BLaER1 (cell line): ENCODE results near the gene MPV17L2.

Experiments used
- H3K27ac ChIP-seq: shearing (Covaris generic); formaldehyde crosslinking; 2 replicates; pipeline ENCODE4 v1.8.1; 2022
- H3K27me3 ChIP-seq: shearing (Covaris generic); formaldehyde crosslinking; 2 replicates; pipeline ENCODE4 v1.8.1; 2022
- H3K36me3 ChIP-seq: shearing (Covaris generic); formaldehyde crosslinking; 2 replicates; pipeline ENCODE4 v1.8.1; 2022
- H3K4me1 ChIP-seq: shearing (Covaris generic); formaldehyde crosslinking; 2 replicates; pipeline ENCODE4 v1.8.1; 2022
- H3K4me2 ChIP-seq: shearing (Covaris generic); formaldehyde crosslinking; 2 replicates; pipeline ENCODE4 v1.8.1; 2022
- H3K4me3 ChIP-seq: shearing (Covaris generic); formaldehyde crosslinking; 2 replicates; pipeline ENCODE4 v1.8.1; 2022
- H3K9ac ChIP-seq: shearing (Covaris generic); formaldehyde crosslinking; 2 replicates; pipeline ENCODE4 v1.8.1; 2022
- H3K9me3 ChIP-seq: shearing (Covaris generic); formaldehyde crosslinking; 2 replicates; pipeline ENCODE4 v1.8.1; 2022
- H4K20me1 ChIP-seq: shearing (Covaris generic); formaldehyde crosslinking; 2 replicates; pipeline ENCODE4 v1.8.1; 2022
- Cebpa-rat ChIP-seq: shearing (Covaris generic); IDR thresholded peaks from 2 replicates; pipeline ENCODE4 v1.8.1; 2022

Gene MPV17L2

DNA sequence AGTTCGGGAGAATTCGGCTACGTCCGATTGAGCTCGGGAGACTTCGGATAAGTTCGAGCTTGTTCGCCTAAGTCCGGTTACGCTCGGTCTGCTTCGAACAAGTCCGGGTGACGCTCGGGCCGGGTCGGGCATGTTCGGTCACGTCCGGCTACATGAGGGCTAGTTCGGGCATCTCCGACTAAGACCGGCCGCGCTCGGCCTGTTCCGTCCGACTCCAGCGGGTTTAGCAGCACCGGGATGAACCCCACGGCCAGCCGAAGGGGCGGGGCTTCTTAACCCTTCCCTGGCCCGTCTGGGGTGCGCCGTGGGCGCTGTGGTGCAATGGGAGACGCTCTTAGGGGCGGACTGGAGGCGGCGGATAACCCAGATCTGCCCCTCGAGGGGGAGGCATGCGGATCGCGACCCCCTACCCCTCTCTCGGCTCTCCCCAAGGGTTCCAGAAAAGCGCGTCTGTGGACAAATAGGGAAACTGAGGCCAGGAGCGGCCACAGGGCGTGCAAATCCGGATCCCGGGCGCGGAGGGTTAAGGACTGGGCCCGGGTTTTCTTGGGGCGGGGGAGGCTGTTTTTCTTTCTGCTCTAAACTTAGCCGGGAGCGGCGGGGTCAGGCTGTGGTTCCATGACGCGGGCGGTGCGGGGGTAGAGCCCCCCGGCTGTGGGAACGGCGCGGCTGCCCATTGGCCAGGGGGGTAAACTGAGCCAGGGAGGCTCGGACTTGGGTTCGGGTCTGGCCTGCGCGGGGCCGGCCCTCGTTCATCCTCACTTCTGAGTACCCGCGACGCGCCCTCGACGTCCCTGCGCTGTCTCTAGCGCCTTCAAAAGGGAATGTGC lies 31.7 kb downstream of the MPV17L2 start:
- Histone ChIP-seq H3K4me2 (peak overlapping the region; percentile 91), H3K9ac (no peak overlapping the region), H3K36me3 (no peaks in the 10 kb centered on the region; the same call in 1 of the 2 replicates), H3K9me3 (no peaks in the 10 kb centered on the region), H3K4me3 (peak overlapping the region; percentile 54), H3K4me1 (peaks cover 52% of the 10 kb centered on the region), H3K27ac (no peak overlapping the region), H3K27me3 (peaks cover 35% of the 10 kb centered on the region), H4K20me1 (no peaks in the 10 kb centered on the region)
- TF ChIP-seq Cebpa-rat = no peak

GRCh38 chr19:18225355-18225701 lies 32.3 kb downstream of the MPV17L2 start:
- Histone ChIP-seq H3K9me3 (no peaks in the 10 kb centered on the region), H3K4me1 (peaks cover 57% of the 10 kb centered on the region), H3K4me3 (peak overlapping the region; percentile 54), H3K27ac (no peak overlapping the region), H3K4me2 (peak overlapping the region; percentile 91), H3K36me3 (no peaks in the 10 kb centered on the region; the same call in 1 of the 2 replicates), H4K20me1 (no peaks in the 10 kb centered on the region), H3K9ac (no peak overlapping the region), H3K27me3 (peaks cover 35% of the 10 kb centered on the region)
- no peak for TF ChIP-seq Cebpa-rat

DNA sequence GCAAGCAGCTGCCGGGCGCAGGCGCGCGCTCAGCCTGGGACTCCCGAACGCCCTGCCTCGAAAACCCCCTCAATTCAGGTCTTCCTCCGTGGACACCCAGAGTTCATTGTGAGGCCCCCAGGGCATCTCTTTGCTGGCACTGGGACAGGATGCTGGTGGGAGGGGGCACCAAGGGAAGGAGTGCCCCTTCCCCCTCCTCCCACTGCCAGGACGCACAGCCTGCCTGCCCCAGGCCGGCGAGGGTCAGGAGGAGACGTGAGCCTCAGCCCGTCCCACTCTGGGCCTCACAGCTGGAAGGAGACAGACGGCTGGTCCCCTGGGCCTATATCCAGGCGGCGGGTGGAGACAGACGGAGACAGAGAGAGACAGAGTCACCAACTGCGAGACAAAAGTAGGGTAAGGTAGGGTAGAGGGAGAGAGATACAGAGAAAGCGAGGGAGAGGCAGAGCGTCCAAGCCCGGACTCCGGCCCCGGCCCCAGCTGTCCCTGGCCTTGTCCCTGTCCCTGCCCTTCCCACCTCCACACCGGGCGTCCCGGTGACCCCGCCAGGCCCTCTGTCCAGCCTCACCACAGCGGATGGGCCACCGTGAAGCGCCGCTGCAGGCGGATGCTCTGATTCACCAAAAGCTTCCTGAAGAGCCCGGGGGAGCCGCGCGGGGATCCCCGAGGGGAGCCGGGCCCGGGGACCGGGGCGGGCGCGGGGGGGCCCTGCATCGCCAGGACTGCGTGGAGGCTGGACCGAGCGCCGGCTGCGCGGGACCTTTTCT lies 32.9 kb downstream of the MPV17L2 start, which contains the start of gene PDE4C:
PDE4C (minus strand) TSS at position 737 of the 767 bp plus-strand sequence; CDS start at position 714, 23 bp downstream.
- peak within 1 kb of the TSS; percentile 54 for H3K4me3 ChIP-seq
- H3K36me3 ChIP-seq = no peaks in the 10 kb centered on the region
- H3K4me1 ChIP-seq = peaks cover 63% of the 10 kb centered on the region
- H3K27ac ChIP-seq = no peak within 1 kb of the TSS
- TF ChIP-seq Cebpa-rat = no peak
- no peaks in the 10 kb centered on the region for H3K9me3 ChIP-seq
- no peaks in the 10 kb centered on the region for H4K20me1 ChIP-seq
- H3K4me2 ChIP-seq = peak within 1 kb of the TSS; percentile 91
- peaks cover 35% of the 10 kb centered on the region for H3K27me3 ChIP-seq
- no peak within 1 kb of the TSS for H3K9ac ChIP-seq

- Histone ChIP-seq H3K4me1 (peaks cover 76% of the 10 kb centered on the region), H3K4me2 (peak overlapping the region; percentile 91)
- TF ChIP-seq Cebpa-rat = no peak
These were observed 34.1 kb downstream of the MPV17L2 start for GRCh38 chr19:18226956-18227780.

DNA sequence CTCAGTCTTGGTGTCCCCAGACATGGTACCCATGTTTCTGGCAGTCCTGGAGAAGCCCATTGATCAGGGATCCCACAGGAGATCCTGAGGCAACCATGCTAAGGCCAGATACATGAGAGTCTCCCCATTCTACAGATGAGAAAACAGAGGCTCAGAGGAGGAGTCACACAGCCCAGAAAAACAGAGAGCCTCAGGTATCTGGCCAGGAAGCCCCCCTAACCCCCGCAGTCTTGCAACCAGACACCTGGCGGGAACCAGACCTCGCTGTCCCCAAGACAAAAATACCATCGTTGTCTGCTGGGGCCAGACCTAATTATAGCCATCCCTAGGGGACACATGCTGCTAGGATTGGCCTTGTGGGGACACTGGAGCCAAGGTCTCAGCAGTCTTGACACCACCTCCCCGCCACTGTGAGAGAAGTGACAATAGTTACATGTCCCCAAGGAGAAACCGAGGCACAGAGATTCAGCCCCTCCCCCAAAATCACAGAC lies 34.8 kb downstream of the MPV17L2 start:
- no peaks in the 10 kb centered on the region for H3K9me3 ChIP-seq
- peak overlapping the region; percentile 91 for H3K4me2 ChIP-seq
- no peak overlapping the region for H3K4me3 ChIP-seq
- H3K27ac ChIP-seq = no peak overlapping the region
- no peaks in the 10 kb centered on the region for H3K36me3 ChIP-seq
- peak overlapping the region; percentile 44; the same call in 1 of the 2 replicates for H3K9ac ChIP-seq
- no peaks in the 10 kb centered on the region for H4K20me1 ChIP-seq
- TF ChIP-seq Cebpa-rat = no peak
- H3K4me1 ChIP-seq = peaks cover 81% of the 10 kb centered on the region
- peaks cover 35% of the 10 kb centered on the region for H3K27me3 ChIP-seq

More at GRCh38 chr19:18226956-18227780, 34.1 kb downstream of the MPV17L2 start:
- Histone ChIP-seq H3K27ac (no peak overlapping the region), H3K9me3 (no peaks in the 10 kb centered on the region), H3K9ac (no peak overlapping the region), H4K20me1 (no peaks in the 10 kb centered on the region), H3K27me3 (peaks cover 35% of the 10 kb centered on the region), H3K4me3 (no peak overlapping the region), H3K36me3 (no peaks in the 10 kb centered on the region)

DNA sequence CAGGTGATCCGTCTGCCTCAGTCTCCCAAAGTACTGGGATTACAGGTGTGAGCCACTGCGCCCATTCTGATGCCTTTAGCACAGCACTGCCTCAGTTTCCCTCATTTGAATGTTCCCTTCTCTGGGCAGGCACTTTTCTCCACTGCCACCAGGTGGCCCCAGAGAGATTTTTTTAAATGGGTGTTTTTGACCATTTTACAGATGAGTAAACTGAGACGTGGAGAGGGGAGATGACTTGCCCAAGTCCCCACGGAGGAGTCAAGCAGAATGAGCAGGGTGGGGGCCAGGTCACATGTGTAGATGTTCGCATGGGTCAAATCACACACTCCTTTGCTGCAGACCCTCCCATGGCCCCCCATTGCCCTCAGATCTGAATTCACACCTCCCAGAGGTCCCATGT lies 36.5 kb downstream of the MPV17L2 start:
- Histone ChIP-seq H3K4me3 (no peak overlapping the region), H4K20me1 (no peaks in the 10 kb centered on the region), H3K4me2 (no peak overlapping the region), H3K27me3 (peaks cover 23% of the 10 kb centered on the region), H3K9ac (no peak overlapping the region), H3K9me3 (no peaks in the 10 kb centered on the region), H3K4me1 (peaks cover 75% of the 10 kb centered on the region), H3K36me3 (no peaks in the 10 kb centered on the region), H3K27ac (no peak overlapping the region)
- no peak for TF ChIP-seq Cebpa-rat

GRCh38 chr19:18229915-18230314 lies 36.9 kb downstream of the MPV17L2 start:
- no peak for TF ChIP-seq Cebpa-rat
- peaks cover 19% of the 10 kb centered on the region for H3K27me3 ChIP-seq

DNA sequence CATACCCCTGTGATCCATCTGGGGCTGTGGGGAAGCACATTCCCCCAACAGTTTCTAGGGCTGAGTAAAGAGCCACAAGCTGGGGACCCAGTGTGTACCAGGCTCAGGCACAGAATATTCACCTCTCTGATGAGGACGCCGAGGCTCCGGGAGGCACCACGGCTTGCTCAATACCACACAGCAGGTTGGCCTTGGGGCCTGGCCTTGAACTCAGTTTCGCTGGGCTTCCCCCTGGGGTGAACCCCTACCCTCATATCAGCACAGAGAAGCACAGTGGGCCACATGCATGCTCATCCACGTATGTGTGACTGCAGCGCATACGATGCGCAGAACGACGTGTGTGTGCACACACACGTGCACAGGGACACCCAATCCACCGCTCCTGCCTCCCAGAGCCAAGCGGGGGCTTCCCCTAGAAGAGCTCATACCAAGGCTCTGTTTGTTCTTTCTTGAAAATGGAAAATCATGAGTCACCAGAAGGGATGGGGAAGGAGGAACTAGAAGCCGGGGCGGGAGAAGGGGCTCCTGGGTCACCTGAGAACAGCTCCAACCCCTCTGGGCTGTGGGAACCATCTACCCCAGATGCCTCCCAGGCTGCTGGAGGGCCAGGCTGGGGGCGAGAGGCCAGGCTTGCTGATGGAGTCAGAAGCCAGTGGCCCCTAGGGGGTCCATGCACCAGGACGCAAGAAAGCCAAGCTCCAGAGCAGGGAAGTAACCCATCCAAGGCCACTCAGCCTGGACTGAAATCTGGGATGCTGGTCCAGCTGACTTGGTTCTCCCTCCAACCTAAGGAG lies 38.1 kb downstream of the MPV17L2 start:
- Histone ChIP-seq H3K4me3 (peak overlapping the region; percentile 48), H3K4me1 (peaks cover 58% of the 10 kb centered on the region), H3K9ac (peak overlapping the region; percentile 27)

More at GRCh38 chr19:18229915-18230314, 36.9 kb downstream of the MPV17L2 start:
- H3K9me3 ChIP-seq = no peaks in the 10 kb centered on the region
- H3K4me2 ChIP-seq = 0 out of 2 replicates have a peak overlapping the region, but pooled peaks have one; percentile 88
- H3K4me3 ChIP-seq = no peak overlapping the region
- no peak overlapping the region for H3K9ac ChIP-seq
- no peak overlapping the region for H3K27ac ChIP-seq
- H3K36me3 ChIP-seq = no peaks in the 10 kb centered on the region
- no peaks in the 10 kb centered on the region for H4K20me1 ChIP-seq
- H3K4me1 ChIP-seq = peaks cover 70% of the 10 kb centered on the region

More for the DNA sequence above, 38.1 kb downstream of the MPV17L2 start:
- peak overlapping the region; percentile 20 for H3K27ac ChIP-seq
- peak overlapping the region; percentile 88 for H3K4me2 ChIP-seq
- H4K20me1 ChIP-seq = no peaks in the 10 kb centered on the region
- H3K36me3 ChIP-seq = no peaks in the 10 kb centered on the region
- no peaks in the 10 kb centered on the region for H3K9me3 ChIP-seq
- no peak for TF ChIP-seq Cebpa-rat
- H3K27me3 ChIP-seq = peaks cover 6% of the 10 kb centered on the region; the same call in 1 of the 2 replicates
